IPS-15b (cell line): ENCODE measurements around the gene DHRS7.
A peak's percentile ranks its signal among the peaks of the same experiment; 100 is the strongest.

Experiments
- H3K27me3 ChIP-seq: one replicate; pipeline ENCODE4 v1.6.1; 2013; ENCODE audit warnings: low read length; ENCODE audit not compliant: control insufficient read depth, insufficient read depth
- H3K36me3 ChIP-seq: one replicate; pipeline ENCODE4 v1.6.1; 2013; ENCODE audit warnings: low read length; ENCODE audit not compliant: control insufficient read depth, insufficient read depth
- H3K4me1 ChIP-seq: one replicate; pipeline ENCODE4 v1.6.1; 2013; ENCODE audit warnings: mild to moderate bottlenecking, low read length; ENCODE audit not compliant: control insufficient read depth, insufficient read depth
- H3K4me3 ChIP-seq: one replicate; pipeline ENCODE4 v1.5.1; 2013; ENCODE audit warnings: low read depth, low read length
- H3K9ac ChIP-seq: one replicate; pipeline ENCODE4 v1.6.1; 2013; ENCODE audit warnings: low read depth, mild to moderate bottlenecking, low read length
- H3K9me3 ChIP-seq: one replicate; pipeline ENCODE4 v1.6.1; 2013; ENCODE audit warnings: mild to moderate bottlenecking, low read length; ENCODE audit not compliant: control insufficient read depth, insufficient read depth

DHRS7 gene

GRCh38 chr14:60164404-60164711 is 840 bp downstream of the DHRS7 start:
- Histone ChIP-seq H3K4me1 (peaks cover 7% of the 10 kb centered on the region), H3K4me3 (peak overlapping the region; percentile 80), H3K9ac (no peak overlapping the region), H3K36me3 (no peaks in the 10 kb centered on the region), H3K9me3 (no peaks in the 10 kb centered on the region), H3K27me3 (peaks cover 12% of the 10 kb centered on the region)

GRCh38 chr14:60163693-60164092 is 1.5 kb downstream of the DHRS7 start:
- H3K9me3 ChIP-seq, result no peaks in the 10 kb centered on the region
- H3K27me3 ChIP-seq, result peaks cover 12% of the 10 kb centered on the region
- no peak overlapping the region for H3K9ac ChIP-seq
- H3K4me1 ChIP-seq, result peaks cover 7% of the 10 kb centered on the region
- no peaks in the 10 kb centered on the region for H3K36me3 ChIP-seq
- peak overlapping the region; percentile 80 for H3K4me3 ChIP-seq

- Histone ChIP-seq H3K36me3 (no peaks in the 10 kb centered on the region), H3K9me3 (no peaks in the 10 kb centered on the region), H3K4me3 (no peak overlapping the region), H3K9ac (no peak overlapping the region), H3K4me1 (peaks cover 7% of the 10 kb centered on the region), H3K27me3 (peaks cover 10% of the 10 kb centered on the region)
These were observed 3.7 kb downstream of the DHRS7 start for GRCh38 chr14:60161196-60162107.

GRCh38 chr14:60160422-60160821 is 4.8 kb downstream of the DHRS7 start:
- Histone ChIP-seq H3K4me3 (no peak overlapping the region), H3K27me3 (no peaks in the 10 kb centered on the region), H3K9me3 (no peaks in the 10 kb centered on the region), H3K4me1 (peaks cover 5% of the 10 kb centered on the region), H3K36me3 (no peaks in the 10 kb centered on the region), H3K9ac (no peak overlapping the region)

- Histone ChIP-seq H3K27me3 (no peaks in the 10 kb centered on the region), H3K9ac (no peak overlapping the region), H3K36me3 (no peaks in the 10 kb centered on the region), H3K4me3 (no peak overlapping the region), H3K4me1 (no peaks in the 10 kb centered on the region), H3K9me3 (no peaks in the 10 kb centered on the region)
These were observed 10.5 kb downstream of the DHRS7 start for GRCh38 chr14:60154671-60155070.

- no peaks in the 10 kb centered on the region for H3K9me3 ChIP-seq
- H3K27me3 ChIP-seq, result no peaks in the 10 kb centered on the region
- H3K9ac ChIP-seq, result no peak overlapping the region
- no peaks in the 10 kb centered on the region for H3K36me3 ChIP-seq
- no peaks in the 10 kb centered on the region for H3K4me1 ChIP-seq
- no peak overlapping the region for H3K4me3 ChIP-seq
These were observed 11.2 kb downstream of the DHRS7 start for GRCh38 chr14:60153991-60154390.

GRCh38 chr14:60151715-60152114 is 13.5 kb downstream of the DHRS7 start:
- Histone ChIP-seq H3K9me3 (no peaks in the 10 kb centered on the region), H3K36me3 (no peaks in the 10 kb centered on the region), H3K27me3 (no peaks in the 10 kb centered on the region), H3K4me1 (no peaks in the 10 kb centered on the region), H3K4me3 (no peak overlapping the region), H3K9ac (no peak overlapping the region)

GRCh38 chr14:60134702-60135101 is 30.5 kb downstream of the DHRS7 start:
- Histone ChIP-seq H3K36me3 (no peaks in the 10 kb centered on the region), H3K4me1 (no peaks in the 10 kb centered on the region), H3K27me3 (no peaks in the 10 kb centered on the region), H3K4me3 (no peak overlapping the region), H3K9me3 (no peaks in the 10 kb centered on the region), H3K9ac (no peak overlapping the region)

- Histone ChIP-seq H3K4me3 (no peak overlapping the region), H3K27me3 (no peaks in the 10 kb centered on the region), H3K4me1 (no peaks in the 10 kb centered on the region), H3K9ac (no peak overlapping the region), H3K9me3 (no peaks in the 10 kb centered on the region), H3K36me3 (no peaks in the 10 kb centered on the region)
These were observed 31.7 kb downstream of the DHRS7 start for GRCh38 chr14:60133487-60133886.

- no peaks in the 10 kb centered on the region for H3K36me3 ChIP-seq
- H3K9ac ChIP-seq, result no peak overlapping the region
- H3K4me1 ChIP-seq, result no peaks in the 10 kb centered on the region
- no peaks in the 10 kb centered on the region for H3K27me3 ChIP-seq
- no peaks in the 10 kb centered on the region for H3K9me3 ChIP-seq
- no peak overlapping the region for H3K4me3 ChIP-seq
These were observed 39.3 kb downstream of the DHRS7 start for GRCh38 chr14:60125918-60126317.

- Histone ChIP-seq H3K4me3 (no peak overlapping the region), H3K9ac (no peak overlapping the region), H3K9me3 (no peaks in the 10 kb centered on the region), H3K4me1 (no peaks in the 10 kb centered on the region), H3K36me3 (peaks cover 8% of the 10 kb centered on the region), H3K27me3 (no peaks in the 10 kb centered on the region)
These were observed 49.0 kb downstream of the DHRS7 start for GRCh38 chr14:60116181-60116580.

- Histone ChIP-seq H3K4me3 (no peak overlapping the region), H3K36me3 (peaks cover 5% of the 10 kb centered on the region), H3K9me3 (no peaks in the 10 kb centered on the region), H3K4me1 (no peaks in the 10 kb centered on the region), H3K27me3 (no peaks in the 10 kb centered on the region), H3K9ac (no peak overlapping the region)
These were observed 50.3 kb downstream of the DHRS7 start for GRCh38 chr14:60114881-60115280.
